HG03442 (cell line): ENCODE measurements around the gene LCNL1.

ENCODE experiments used
- ATAC-seq: cut with Tn5 transposase; IDR thresholded peaks from one replicate; pipeline ENCODE4 v1.9.1; 2021; ENCODE audit warnings: mild to moderate bottlenecking, moderate library complexity; ENCODE audit not compliant: unreplicated experiment

Gene LCNL1

GRCh38 chr9:136982232-136983051 lies at the start of gene LCNL1:
Gene LCNL1 (plus strand): TSS chr9:136982993. CDS start chr9:136983587, 594 bp downstream.
- ATAC-seq: no peak

DNA sequence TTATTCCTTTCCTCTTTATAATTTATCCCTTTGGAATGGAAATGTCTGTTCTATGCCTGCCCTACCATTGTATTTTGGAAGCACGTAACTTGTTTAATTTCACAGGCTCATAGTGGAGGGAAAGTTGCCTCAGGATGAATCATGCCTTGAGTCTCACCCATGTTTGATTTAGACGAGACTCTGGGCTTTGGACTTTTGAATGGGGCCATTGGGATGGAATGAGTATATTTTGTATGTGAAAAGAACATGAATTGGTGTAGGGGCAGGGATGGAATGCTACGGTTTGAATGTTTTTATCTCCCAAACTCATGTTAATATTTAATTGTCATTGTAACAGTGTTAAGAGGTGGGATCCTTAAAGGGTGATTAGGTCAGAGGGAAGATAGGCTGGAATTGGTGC lies 48.5 kb upstream of the LCNL1 start:
- no peak for ATAC-seq

GRCh38 chr9:136935651-136936050 lies 47.1 kb upstream of the LCNL1 start:
- ATAC-seq: no peak

- no peak for ATAC-seq
These were observed 46.1 kb upstream of the LCNL1 start for GRCh38 chr9:136936645-136937170.

- no peak for ATAC-seq
These were observed 45.4 kb upstream of the LCNL1 start for GRCh38 chr9:136937186-136938001.

GRCh38 chr9:136939431-136939995 lies 43.3 kb upstream of the LCNL1 start:
- ATAC-seq: no peak

DNA sequence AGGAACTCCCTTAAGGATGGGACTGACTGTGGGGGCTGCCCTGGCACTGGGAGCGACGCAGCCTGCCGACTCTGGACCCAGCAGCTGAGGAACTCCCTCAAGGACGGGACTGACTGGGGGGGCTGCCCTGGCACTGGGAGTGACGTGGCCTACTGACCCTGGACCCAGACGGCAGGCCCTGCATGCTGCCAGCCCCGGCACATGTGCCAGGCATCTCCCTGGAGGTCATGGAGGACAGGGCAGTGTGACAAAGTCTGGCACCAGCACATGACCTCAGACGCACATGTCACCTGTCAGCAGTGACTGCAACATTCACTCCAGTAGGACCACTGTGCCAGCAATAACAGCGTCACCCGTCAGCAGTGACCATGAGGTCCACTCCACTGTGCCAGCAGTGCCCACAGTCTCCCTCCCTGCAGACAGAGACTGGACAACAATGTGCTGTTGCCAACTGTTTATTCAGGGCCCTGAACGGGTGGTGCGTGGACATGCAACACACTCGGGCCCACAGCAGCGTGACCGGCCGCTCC lies 42.7 kb upstream of the LCNL1 start:
- no peak for ATAC-seq

GRCh38 chr9:136940526-136941230 lies 42.1 kb upstream of the LCNL1 start:
- ATAC-seq: no peak

- ATAC-seq: no peak
These were observed 41.3 kb upstream of the LCNL1 start for GRCh38 chr9:136941231-136942111.

DNA sequence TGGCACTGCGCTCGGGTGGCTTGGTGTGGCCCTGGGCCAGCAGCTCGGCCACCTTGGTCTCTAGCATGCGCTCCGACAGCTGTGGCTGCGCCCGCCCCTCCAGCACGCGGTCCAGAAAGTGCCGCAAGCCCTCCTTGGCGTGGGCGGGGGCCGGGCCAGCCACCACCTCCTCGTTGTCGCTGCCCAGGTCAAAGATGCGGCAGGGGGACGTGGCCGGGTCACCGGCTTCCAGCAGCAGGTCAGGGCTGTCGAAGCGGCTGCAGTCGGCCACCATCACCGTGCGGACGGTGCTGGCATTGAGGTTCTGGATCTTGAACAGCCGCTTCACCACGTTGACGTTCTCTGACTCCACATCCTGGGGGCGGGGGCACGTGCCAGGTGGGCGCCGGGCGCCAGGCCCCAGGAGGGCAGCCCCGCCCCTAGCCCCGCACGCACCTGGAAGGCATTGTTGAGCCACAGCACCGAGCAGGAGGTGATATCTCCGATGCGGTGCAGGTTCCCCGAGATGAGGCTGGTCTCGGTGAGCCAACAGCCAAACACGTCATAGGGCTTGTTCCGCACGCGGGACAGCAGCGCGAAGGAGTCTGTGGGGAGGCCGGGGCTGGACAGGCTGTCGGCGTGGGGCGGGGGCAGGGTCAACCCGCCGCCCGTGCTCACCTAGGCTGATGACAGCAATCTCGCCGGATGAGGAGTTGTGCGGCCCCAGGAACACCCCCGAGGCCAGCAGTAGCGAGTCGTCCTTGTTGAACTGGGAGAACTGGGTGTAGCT lies 40.5 kb upstream of the LCNL1 start:
- ATAC-seq: no peak

- no peak for ATAC-seq
These were observed 39.9 kb upstream of the LCNL1 start for GRCh38 chr9:136942881-136943230.

DNA sequence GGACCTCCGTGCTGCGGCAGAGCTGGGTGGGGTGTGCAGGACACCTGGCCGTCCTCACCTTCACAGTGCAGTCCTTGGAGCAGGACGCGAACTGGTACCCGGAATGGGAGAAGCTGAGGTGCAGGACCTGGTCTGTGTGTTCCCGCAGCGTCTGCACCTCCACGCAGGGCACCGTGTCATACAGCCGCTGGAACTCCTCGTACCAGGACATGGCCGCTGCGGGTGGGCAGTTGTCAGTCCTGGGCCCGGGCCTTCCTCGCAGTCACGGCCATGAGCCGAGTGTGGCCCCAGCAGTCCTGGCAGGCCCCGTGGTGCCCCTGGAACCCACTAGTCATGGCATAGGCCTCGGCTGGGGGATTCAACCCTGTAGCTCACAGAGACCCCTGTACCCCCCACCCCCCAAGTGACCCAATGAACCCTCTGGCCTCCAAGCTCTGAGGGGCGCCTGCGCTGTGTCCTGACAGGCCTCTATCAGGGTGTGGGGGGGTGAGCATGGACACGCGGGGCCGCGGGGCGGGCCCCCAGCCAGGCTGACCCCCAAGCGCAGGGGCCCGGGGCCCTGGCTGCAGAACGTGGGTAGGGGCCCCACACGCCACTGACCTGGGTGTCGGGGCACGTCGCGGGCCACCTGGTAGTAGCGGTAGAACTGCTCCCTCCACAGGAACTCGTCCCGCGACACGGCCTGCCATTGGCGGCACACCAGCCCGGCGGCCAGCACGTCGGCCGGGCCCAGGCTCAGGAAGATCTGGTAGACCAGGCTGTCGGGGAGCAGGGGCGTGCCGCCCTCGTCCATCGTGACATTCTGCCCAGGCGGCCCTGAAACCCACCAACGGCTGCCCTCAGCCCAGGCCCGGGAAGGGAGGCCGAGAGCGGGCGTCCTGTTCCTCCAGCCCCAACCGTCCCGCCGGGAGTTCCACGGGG lies 39.2 kb upstream of the LCNL1 start:
- ATAC-seq: peak; percentile 11

DNA sequence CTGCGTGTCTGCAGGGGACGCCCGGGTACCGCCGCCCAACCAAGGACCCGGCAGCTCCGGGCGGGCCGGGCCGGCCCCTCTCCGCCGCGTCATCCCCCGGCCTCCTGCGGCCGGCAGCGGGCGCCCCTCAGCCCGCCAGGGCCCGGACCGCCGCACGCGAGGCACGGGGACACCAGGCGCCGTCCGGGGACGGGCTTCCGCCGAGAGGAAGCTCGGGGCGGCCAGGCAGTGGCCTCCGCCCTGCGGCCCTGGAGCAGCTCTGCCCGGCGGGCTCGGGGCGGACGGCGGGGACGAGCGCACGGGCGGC lies 38.6 kb upstream of the LCNL1 start:
- no peak for ATAC-seq

DNA sequence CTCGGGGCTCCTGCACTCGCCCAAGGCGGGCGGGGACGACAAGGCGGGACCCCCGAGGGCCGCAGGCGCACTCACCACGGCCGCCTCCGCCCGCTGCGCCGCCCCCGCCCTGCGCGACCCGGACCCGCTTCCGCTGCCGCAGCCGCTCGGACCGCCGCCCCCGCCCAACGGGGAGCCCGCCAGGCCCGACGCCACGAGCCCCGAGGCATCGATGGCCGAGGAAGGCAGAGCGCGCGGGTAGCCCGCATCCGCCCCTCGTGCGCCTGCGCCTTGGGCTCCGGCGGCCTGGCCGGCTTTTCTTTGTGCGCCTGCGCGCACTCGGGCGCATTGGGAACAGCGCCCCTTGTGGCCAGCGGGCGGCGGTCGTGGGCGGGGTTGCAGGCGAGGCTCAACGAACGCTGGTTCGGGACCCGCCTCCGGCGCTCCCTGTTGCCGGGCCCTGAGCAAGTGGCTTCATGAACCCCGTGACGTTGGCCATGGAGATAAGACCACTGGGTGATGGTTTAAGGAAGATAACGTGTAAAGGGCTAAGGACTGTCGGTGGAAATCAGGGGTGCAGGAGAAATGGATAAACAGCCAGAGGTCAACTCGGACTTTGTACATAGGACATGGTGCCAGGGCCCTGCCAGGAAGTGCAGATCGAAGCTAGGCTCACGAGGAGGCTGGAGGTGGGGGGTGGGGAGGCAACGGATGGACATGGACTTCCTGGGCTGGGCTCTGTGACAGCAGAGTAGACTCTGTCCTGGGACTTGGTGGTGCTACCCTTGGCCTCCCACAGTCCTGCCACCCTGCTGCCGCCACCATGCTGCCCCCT lies 38.1 kb upstream of the LCNL1 start, which contains the start of the genes C8G and FBXW5:
Gene C8G, plus strand, starts transcription at position 725 of the 814 bp plus-strand sequence. Its CDS starts 78 bp downstream, at position 803.
Gene FBXW5, minus strand, starts transcription at position 220 of the 814 bp plus-strand sequence. CDS start 655 bp downstream, outside the sequence.
- peak; percentile 79 for ATAC-seq

DNA sequence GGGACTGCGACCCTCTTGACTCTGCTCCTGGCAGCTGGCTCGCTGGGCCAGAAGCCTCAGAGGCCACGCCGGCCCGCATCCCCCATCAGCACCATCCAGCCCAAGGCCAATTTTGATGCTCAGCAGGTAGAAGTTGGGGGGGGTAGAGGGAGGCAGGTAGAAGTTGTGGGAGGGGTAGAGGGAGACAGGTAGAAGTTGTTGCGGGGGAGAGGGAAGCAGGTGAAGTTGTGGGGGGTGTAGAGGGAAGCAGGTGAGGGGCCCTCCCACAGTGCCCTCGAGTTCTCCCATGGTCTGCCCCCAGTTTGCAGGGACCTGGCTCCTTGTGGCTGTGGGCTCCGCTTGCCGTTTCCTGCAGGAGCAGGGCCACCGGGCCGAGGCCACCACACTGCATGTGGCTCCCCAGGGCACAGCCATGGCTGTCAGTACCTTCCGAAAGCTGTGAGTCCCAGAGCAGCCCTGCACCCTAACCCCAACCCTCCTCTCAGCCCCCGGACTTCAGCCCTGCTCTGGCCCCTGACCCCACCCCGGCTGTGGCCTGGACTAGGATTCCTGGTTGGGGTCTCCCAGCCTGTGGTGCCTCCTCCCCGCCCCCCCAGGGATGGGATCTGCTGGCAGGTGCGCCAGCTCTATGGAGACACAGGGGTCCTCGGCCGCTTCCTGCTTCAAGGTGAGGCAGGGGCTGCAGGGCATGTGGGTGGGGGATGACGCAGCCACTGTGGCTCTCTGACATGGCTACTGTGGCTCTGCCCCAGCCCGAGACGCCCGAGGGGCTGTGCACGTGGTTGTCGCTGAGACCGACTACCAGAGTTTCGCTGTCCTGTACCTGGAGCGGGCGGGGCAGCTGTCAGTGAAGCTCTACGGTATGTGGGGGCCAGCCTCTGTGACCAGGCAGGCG lies 37.2 kb upstream of the LCNL1 start:
- no peak for ATAC-seq
